Hematopoietic multipotent progenitor cell treated with erythropoietin and hydrocortisone succinate and interleukin-3 and kit ligand, for 15 days (in vitro differentiated cells): ENCODE results near the gene AP2S1.
"Not testable (repeated sequence)": the region's sequence is repeated elsewhere in the genome, so short reads cannot be mapped to it uniquely, and the experiment has no call there.

Source experiments
- DNase-seq: peaks from one replicate; pipeline ENCODE4 v3.0.0-alpha.2; 2015; ENCODE audit warnings: low spot score

Gene AP2S1

GRCh38 chr19:46804432-46804831, 46.2 kb downstream of the AP2S1 start:
- not testable (repeated sequence) for DNase-seq

- no peak for DNase-seq
Observed at GRCh38 chr19:46803555-46803954, 47.1 kb downstream of the AP2S1 start.

GRCh38 chr19:46802152-46802551, 48.5 kb downstream of the AP2S1 start:
- no peak for DNase-seq

GRCh38 chr19:46798713-46799112, 51.9 kb downstream of the AP2S1 start:
- DNase-seq: no peak

- no peak for DNase-seq
Observed at GRCh38 chr19:46797881-46798280, 52.8 kb downstream of the AP2S1 start.

GRCh38 chr19:46791944-46792343, 58.7 kb downstream of the AP2S1 start:
- no peak for DNase-seq

GRCh38 chr19:46789371-46789770, 61.3 kb downstream of the AP2S1 start:
- DNase-seq: no peak

GRCh38 chr19:46788968-46789338, 61.7 kb downstream of the AP2S1 start:
- DNase-seq: no peak

GRCh38 chr19:46788262-46788967, 62.2 kb downstream of the AP2S1 start, which contains the start of gene SLC1A5:
Gene SLC1A5, minus strand, starts transcription at chr19:46788594. Its CDS starts 629 bp downstream, at chr19:46787965.
- DNase-seq: peak; percentile 99
